ENCODE measurements around the gene MPPED1. TPM values are rescaled to one million over a fixed set of nuclear protein-coding genes. Genes with fewer than 3 reads are reported as not detected.

MPPED1 gene
- total RNA-seq, 2 donors from 2014 or later = 0.11 to 0.59 TPM

DNA sequence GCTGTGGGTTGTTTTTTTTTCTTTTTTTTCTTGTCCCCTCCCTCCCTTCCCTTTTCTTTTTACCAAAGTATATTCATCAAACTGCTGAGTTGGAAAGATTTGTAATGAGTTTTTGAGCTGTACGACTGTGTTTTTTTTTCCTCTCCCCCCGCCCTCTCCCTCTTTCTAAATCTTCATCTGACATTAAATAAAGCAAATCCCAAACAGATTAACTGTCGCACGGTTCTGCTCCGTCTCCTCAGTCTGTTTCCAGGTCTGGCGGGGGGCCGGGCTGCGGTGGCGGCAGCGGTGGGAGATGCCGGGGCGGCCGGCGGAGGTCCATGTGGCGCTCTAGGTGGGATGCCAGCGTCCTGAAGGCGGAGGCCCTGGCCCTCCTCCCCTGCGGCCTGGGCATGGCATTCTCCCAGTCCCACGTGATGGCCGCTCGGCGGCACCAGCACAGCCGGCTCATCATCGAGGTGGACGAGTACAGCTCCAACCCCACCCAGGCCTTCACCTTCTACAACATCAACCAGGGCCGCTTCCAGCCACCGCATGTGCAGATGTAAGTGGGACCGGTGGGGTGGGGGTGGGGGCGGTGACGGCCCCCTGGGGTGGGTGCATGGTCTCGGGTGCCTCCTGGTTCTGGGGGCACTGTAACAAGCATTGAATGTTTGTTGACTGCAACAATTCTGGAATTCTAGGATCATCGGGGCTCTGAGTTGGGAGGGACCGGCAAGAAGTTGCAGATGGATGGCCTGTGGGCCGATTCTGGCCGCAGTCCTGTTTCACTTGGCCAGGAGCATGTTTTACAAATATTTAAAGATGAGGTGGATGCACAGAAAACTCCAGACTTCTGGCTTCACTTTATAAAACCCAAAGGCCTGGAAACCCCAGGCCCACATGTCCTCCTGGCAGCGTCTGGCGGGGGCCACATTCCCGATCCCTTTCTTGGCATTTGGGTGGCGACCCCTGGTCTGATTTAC lies 13.1 kb downstream of the MPPED1 start:
- Mint-ChIP-seq H3K36me3 (ENCODE audit: low read depth) (no peaks in the 10 kb centered on the region), H3K9me3 (no peaks in the 10 kb centered on the region), H3K4me3 (no peak overlapping the region), H3K27ac (no peak overlapping the region), H3K4me1 (no peaks in the 10 kb centered on the region), H3K27me3 (ENCODE audit: insufficient read depth) (no peaks in the 10 kb centered on the region)
- TF ChIP-seq, protein P1, sequence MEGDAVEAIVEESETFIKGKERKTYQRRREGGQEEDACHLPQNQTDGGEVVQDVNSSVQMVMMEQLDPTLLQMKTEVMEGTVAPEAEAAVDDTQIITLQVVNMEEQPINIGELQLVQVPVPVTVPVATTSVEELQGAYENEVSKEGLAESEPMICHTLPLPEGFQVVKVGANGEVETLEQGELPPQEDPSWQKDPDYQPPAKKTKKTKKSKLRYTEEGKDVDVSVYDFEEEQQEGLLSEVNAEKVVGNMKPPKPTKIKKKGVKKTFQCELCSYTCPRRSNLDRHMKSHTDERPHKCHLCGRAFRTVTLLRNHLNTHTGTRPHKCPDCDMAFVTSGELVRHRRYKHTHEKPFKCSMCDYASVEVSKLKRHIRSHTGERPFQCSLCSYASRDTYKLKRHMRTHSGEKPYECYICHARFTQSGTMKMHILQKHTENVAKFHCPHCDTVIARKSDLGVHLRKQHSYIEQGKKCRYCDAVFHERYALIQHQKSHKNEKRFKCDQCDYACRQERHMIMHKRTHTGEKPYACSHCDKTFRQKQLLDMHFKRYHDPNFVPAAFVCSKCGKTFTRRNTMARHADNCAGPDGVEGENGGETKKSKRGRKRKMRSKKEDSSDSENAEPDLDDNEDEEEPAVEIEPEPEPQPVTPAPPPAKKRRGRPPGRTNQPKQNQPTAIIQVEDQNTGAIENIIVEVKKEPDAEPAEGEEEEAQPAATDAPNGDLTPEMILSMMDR (conservative IDR thresholded peaks at IDR 0.05) = no peak
- Histone ChIP-seq H3K4me1 (ENCODE audit: control insufficient read depth, insufficient read depth, low read length) (no peaks in the 10 kb centered on the region), H3K36me3 (ENCODE audit: control insufficient read depth, insufficient read depth, low read length) (no peaks in the 10 kb centered on the region), H3K27me3 (ENCODE audit: control insufficient read depth, insufficient read depth, low read length, poor library complexity, severe bottlenecking) (no peaks in the 10 kb centered on the region), H3K9ac (ENCODE audit: extremely low read depth, low read length, poor library complexity, severe bottlenecking) (no peak overlapping the region), H3K27ac (ENCODE audit: low read depth, low read length) (no peak overlapping the region), H3K4me3 (ENCODE audit: low read length) (no peak overlapping the region), H3K9me3 (ENCODE audit: control insufficient read depth, low read length) (no peaks in the 10 kb centered on the region)
- no peak for DNase-seq
- WGBS, 2 experiments (ENCODE audit: insufficient coverage in 1 of 2, insufficient read length in 1 of 2) = 90 to 96% methylated on average over 26 to 39 of the region's 39 CpGs

GRCh38 chr22:43425976-43426785 lies 14.4 kb downstream of the MPPED1 start:
- no peak for DNase-seq
- Histone ChIP-seq H3K9me3 (ENCODE audit: control insufficient read depth, low read length) (no peaks in the 10 kb centered on the region), H3K4me3 (ENCODE audit: low read length) (no peak overlapping the region), H3K4me1 (ENCODE audit: control insufficient read depth, insufficient read depth, low read length) (no peaks in the 10 kb centered on the region), H3K36me3 (ENCODE audit: control insufficient read depth, insufficient read depth, low read length) (no peaks in the 10 kb centered on the region), H3K27me3 (ENCODE audit: control insufficient read depth, insufficient read depth, low read length, poor library complexity, severe bottlenecking) (peaks cover under 1% of the 10 kb centered on the region), H3K27ac (ENCODE audit: low read depth, low read length) (no peak overlapping the region), H3K9ac (ENCODE audit: extremely low read depth, low read length, poor library complexity, severe bottlenecking) (no peak overlapping the region)
- Mint-ChIP-seq H3K9me3 (no peaks in the 10 kb centered on the region), H3K27me3 (ENCODE audit: insufficient read depth) (peaks cover 5% of the 10 kb centered on the region), H3K27ac (no peak overlapping the region), H3K36me3 (ENCODE audit: low read depth) (no peaks in the 10 kb centered on the region), H3K4me3 (no peak overlapping the region), H3K4me1 (no peaks in the 10 kb centered on the region)
- TF ChIP-seq, protein P1 (conservative IDR thresholded peaks at IDR 0.05) = no peak
- WGBS, 2 experiments (ENCODE audit: insufficient coverage in 1 of 2, insufficient read length in 1 of 2) = 88 to 97% methylated on average over 6 to 22 of the region's 22 CpGs

- H3K9me3 ChIP-seq (ENCODE audit: control insufficient read depth, low read length) = no peaks in the 10 kb centered on the region
- H3K27ac Mint-ChIP-seq = no peak overlapping the region
- TF ChIP-seq, protein P1 (conservative IDR thresholded peaks at IDR 0.05) = no peak
- no peaks in the 10 kb centered on the region for H3K36me3 ChIP-seq (ENCODE audit: control insufficient read depth, insufficient read depth, low read length)
- H3K27me3 Mint-ChIP-seq (ENCODE audit: insufficient read depth) = peaks cover 11% of the 10 kb centered on the region
- no peaks in the 10 kb centered on the region for H3K36me3 Mint-ChIP-seq (ENCODE audit: low read depth)
- H3K9ac ChIP-seq (ENCODE audit: extremely low read depth, low read length, poor library complexity, severe bottlenecking) = no peak overlapping the region
- no peaks in the 10 kb centered on the region for H3K4me1 ChIP-seq (ENCODE audit: control insufficient read depth, insufficient read depth, low read length)
- no peak for DNase-seq
- no peaks in the 10 kb centered on the region for H3K4me1 Mint-ChIP-seq
- no peaks in the 10 kb centered on the region for H3K9me3 Mint-ChIP-seq
- H3K4me3 Mint-ChIP-seq = no peak overlapping the region
- H3K27ac ChIP-seq (ENCODE audit: low read depth, low read length) = no peak overlapping the region
- WGBS, 2 experiments (ENCODE audit: insufficient coverage in 1 of 2, insufficient read length in 1 of 2) = 94 to 100% methylated on average over 1 to 7 of the region's 7 CpGs
- peaks cover 7% of the 10 kb centered on the region for H3K27me3 ChIP-seq (ENCODE audit: control insufficient read depth, insufficient read depth, low read length, poor library complexity, severe bottlenecking)
- no peak overlapping the region for H3K4me3 ChIP-seq (ENCODE audit: low read length)
Measured at GRCh38 chr22:43426816-43427215, 15.0 kb downstream of the MPPED1 start.
